GM18507 (cell line): Measurements from ENCODE around the gene ELP1.
"Not testable (repeated sequence)": the region's sequence is repeated elsewhere in the genome, so short reads cannot be mapped to it uniquely, and the experiment has no call there.

Source experiments
- DNase-seq: peaks from one replicate; pipeline ENCODE4 v3.0.0; 2011; ENCODE audit warnings: low read depth; ENCODE audit not compliant: insufficient read length; ENCODE audit errors: extremely low spot score
- FAIRE-seq: peaks from 2 replicates; lab custom pipeline; 2011; peaks lifted over from hg19 to GRCh38; lab: Jason Lieb, UNC

The ELP1 gene

DNA sequence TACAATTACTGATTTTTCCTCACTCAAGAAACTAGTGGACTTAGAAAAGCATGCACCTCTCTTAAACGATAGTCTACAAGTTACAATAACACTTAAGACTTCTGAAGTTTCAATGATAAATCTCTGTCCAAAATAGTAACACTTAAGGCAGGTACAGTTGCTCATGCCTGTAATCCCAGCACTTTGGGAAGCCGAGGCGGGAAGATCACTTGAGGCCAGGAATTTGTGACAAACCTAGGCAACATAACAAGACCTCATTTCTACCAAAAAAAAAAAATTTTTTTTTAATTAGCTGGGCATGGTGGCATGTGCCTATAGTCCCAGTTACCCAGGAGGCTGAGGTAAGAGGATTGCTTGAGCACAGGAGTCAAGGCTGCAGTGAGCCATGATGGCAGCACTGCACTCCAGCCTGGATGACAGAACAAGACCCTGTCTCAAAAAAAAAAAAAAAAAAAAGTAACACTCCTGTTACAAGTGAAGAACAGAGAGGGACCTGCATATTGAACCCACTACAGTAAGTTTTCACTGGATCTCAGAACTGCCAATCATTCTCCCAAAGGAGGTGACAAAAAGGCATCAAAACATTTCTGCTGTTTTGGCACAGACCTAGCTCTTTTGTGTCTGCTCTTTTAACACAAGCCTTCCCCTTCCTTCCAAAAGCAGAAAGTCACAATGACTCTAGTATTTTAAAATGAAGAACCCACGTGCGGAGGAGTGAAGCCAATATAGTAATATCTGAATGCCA lies 3.8 kb upstream of the ELP1 start:
- no peak for FAIRE-seq

DNA sequence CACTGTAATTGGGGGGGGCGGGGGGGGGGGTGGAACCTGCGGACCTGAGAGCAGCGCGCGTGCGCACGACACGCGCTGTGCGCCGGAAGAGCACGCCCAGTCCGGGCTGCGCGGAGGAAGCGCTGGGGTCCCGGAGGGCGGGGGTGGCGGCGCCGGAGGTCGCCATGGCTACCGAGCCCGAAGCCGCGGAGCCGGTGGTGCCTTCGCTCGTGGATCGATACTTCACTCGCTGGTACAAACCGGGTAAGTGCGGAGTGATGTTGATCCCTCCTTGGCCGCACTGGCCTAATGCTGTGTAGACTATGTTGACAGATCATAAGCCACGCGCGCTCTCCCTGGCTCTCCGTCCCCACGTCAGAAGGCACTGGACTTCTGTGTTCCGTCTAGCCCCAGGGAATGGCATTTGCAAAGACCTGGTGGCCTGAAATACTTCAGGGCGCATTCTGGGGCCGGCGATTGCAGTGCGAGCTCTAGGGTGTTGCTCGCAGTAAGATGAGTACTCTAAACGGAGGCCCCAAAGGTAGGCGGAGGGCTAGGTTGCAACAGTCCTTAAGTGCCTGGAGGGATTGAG lies 484 bp upstream of the ELP1 start, which contains the start of gene ABITRAM:
Gene ABITRAM, plus strand, starts transcription at position 78 of the 571 bp plus-strand sequence. Its CDS starts 87 bp downstream, at position 165.
- DNase-seq = peak; percentile 81
- no peak for FAIRE-seq

More for the DNA sequence above, 3.8 kb upstream of the ELP1 start:
- no peak for DNase-seq

DNA sequence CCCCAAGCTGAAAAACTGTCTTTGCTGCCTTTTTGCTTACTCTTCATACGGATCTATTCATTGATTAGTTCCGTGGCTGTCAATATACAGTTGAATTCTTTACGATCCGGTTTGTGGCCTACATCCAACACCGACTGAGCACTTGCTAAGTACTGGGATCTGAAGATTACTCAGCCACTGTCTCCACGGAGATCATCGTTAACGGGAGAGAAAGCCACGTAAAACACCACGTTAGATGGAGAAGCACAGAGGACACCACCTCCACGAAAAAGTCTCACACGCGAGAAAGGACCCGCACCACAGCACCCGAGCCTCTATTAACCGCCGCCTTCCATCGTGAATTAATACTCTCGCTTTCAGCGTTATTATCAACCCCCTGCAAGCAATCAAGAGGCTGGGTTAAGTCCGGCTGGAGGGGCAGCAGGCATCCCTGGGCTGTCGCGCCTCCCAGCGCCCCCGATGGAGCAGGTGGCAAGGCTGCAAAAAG lies 650 bp downstream of the ELP1 start:
- no peak for DNase-seq

DNA sequence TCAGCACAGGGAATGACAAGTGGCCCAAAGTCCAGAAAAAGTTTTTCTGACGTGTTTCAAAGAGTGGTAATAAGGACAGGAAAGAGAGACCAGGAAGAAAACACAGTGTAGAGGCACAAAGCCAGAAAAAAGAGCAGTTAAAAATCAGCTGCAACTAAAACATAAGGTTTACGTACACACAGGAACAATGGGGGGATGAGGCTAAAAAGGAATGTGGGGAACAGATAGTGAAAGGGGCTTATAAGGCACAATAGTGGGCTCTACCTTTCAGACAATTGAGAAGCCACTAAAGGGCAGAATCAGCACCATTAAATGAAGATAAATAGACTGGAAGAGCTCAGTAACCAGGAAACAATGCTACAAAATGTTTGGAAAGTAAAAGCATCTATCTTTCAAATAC lies 5.5 kb downstream of the ELP1 start:
- no peak for FAIRE-seq

More for the DNA sequence above, 650 bp downstream of the ELP1 start:
- FAIRE-seq = no peak

DNA sequence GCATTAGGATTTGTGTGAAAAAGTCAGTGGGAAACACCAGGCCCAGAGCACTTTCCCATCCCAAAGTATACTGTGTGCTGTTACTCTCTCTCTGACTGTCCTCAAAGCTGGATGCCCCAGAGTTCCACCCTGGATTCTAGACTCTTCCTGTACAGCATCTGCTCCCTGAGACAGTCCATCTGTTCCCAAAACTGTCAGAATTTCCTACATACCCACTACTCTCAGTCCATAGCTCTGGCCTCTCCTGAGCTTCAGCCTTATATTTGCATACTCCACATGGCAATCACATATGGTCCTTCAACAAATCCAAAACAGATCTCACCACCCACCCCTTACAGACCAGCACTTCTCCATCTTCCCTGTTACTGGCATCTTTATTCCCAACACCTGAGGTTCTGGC lies 9.5 kb downstream of the ELP1 start:
- no peak for FAIRE-seq

More for the DNA sequence above, 5.5 kb downstream of the ELP1 start:
- DNase-seq = no peak

DNA sequence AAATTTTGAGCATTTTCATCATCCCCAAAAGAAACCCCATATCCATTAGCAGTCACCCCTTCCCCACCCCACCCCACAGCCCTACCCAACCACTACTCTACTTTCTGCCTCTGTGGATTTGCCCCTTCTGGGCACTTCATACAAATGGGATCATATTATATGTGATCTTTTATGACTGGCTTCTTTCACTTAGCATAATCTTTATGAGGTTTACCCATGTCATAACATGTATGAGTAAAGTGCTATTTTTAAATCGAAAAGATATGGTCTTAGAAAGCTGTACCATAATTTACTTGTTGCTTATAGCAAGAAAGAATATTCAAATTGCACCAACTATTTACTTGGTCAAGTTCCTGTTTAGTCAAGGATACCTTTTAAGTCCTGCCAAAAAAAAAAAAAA lies 12.7 kb downstream of the ELP1 start:
- DNase-seq = no peak
- FAIRE-seq = no peak

More for the DNA sequence above, 9.5 kb downstream of the ELP1 start:
- no peak for DNase-seq

DNA sequence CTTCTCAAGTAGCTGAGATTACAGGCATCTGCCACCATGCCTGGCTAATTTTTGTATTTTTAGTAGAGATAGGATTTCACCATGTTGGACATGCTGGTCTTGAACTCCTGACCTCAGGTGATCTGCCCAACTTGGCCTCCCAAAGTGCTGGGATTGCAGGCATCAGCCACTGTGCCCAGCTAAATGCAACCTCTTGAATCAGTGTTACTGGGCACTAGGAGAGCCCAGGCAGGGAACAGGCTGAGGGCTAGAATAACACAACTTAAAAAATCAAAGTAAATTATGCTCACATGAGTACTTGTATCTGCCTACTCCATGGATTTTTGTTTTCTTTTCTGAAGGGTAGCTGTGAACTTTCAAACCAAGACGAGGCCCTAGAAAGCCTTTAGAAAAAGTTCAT lies 13.5 kb downstream of the ELP1 start:
- not testable (repeated sequence) for DNase-seq, FAIRE-seq

DNA sequence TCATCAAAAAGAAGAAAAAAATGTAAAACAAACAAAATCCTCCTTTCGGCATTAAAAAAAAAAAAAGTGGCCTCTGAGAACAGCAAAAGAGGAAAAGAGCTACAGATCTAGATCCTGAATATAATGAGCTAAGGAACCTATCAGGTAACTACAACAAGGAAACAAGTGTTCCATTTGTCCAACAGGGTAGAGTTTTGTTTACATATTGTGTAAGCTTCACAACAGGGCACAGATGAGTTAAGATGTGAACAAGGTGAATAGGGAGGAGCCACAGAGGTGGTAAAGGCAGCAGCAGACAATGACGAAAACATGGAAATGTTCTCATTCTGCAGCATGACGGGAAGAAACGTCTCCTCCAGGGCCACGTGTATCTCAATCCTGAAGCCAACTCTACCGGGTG lies 14.4 kb downstream of the ELP1 start:
- DNase-seq (no peak), FAIRE-seq (no peak)

DNA sequence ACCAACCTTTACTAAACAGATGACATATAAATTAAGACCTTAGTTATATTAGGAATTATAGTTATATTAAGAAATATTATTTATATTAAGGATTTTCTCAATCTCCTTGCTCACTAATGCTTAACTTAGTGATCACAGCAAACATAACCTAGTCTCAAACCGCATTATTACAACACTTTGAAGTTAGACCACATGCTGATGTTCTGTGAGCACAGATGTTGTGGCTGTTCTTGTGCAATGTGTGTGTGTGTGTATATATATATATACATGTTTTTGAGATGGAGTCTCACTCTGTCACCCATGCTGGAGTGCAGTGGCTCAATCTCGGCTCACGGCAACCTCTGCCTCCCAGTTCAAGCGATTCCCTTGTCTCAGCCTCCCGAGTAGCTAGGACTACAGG lies 20.5 kb downstream of the ELP1 start:
- FAIRE-seq = no peak
- no peak for DNase-seq

DNA sequence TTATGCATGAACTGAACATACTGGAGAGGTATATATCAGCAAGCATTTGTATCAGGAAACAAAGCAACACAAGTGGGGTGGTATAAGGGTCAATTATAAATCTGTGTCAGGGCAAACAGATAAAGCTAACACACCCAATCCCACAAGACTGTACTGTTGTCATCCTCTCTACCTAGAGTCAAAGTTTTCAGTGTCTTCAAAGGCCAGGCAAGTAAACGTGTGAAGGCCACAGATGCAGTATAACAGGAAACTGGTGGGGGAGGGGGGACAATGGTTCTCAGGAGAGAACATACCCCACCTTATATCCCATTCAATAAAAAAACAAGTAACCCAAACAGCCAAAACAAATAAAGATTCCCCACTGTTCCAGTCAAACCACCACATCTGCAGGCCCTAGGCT lies 22.1 kb downstream of the ELP1 start:
- DNase-seq (no peak), FAIRE-seq (no peak)

DNA sequence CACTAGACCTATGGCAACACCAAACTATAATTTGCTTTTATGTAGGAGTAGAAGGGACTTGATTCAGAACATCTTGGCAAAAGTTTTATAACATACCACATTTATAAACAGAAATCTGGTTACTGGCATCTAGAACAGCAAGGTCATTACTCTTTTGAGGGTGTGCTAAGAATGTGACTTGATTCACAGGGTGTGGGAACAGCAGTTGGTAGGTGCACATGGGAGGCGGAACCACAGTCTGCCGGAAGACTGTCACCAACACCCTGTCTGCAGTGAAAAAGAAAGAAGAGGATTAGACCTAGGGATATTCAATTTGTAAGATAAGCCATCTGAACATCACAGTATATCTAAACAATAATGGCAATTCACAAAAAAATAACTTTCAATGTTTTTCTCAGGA lies 23.0 kb downstream of the ELP1 start:
- FAIRE-seq (no peak), DNase-seq (no peak)

DNA sequence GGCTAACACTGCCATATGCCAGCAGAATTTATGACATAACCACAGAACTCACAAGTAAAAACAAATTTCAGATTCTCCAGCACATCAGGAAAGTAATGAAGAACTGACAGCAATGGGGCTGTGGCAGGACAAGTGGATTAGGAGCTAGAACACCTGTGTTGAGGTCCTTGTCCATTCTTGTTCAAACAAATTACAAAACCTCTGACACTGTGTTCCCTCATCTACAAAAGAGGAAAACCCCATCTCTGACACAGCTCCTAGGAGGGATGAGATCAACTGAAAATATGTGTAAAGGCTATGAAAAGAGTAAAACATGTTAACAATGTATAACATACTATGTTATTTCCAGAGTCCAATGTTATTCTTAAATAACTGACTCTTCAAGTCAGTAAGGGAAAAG lies 23.5 kb downstream of the ELP1 start:
- FAIRE-seq (no peak), DNase-seq (no peak)

DNA sequence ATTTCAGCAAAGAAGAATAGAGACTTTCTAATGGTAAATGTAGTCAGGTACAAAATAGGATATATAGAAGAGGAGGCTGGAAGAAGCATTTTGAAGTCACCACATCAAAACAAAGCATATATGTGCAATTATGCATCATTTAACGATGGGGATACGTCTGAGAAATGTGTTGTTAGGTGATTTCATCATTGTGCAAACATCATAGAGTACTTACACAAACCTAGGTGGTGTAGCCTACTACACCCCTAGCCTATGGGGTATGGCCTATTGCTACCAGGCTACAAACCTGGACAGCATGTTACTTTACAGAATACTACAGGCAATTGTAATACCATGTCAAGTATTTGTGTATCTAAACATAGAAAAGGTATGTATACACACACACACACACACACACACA lies 28.4 kb downstream of the ELP1 start:
- DNase-seq = no peak
- no peak for FAIRE-seq

DNA sequence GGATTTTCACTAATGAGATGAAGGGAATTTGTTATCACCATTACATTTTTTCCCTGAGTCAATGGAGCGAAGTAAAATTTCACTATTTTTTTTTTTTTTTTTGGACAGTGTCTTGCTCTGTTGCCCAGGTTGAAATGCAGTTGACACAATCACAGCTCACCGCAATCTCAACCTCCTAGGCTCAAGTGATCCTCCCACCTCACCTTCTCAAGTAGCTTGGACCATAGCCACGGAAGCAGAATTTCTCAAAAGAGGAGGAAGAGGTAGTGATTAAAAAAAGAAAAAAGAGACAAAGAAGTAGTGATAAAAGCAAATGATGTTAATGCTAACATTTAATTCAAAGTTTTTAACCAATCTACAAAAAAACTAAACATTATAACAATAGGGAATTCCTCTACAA lies 29.8 kb downstream of the ELP1 start:
- FAIRE-seq = no peak
- no peak for DNase-seq

DNA sequence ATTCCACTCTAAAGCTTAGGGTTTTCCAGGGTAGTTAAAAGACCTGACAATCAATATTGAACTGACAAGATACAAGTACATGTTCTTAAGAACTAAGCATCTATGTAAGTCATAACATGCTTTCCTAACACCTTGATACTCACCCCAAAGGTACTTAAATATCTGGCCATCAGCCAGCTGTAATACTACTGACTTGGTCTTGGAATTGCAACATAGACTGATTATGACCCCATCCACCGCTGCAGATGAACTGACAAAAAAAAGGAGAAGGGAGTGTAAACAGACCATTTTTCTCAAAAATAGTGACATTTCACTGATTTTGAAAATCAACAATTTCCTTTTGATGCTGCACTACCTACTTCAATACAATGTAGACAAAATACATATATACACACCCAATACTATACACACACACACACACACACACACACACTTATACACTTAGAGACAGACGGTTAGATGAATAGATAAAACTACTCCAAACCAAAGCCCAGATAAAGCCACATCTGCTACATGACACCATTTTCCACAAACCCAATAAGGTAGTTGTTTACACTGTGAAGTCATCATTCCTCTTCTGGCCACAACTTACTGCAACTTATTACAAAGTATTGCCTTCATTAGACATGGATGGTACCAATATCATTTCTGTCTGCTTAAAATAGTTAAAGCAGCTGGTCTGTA lies 30.4 kb downstream of the ELP1 start:
- FAIRE-seq (no peak), DNase-seq (no peak)

DNA sequence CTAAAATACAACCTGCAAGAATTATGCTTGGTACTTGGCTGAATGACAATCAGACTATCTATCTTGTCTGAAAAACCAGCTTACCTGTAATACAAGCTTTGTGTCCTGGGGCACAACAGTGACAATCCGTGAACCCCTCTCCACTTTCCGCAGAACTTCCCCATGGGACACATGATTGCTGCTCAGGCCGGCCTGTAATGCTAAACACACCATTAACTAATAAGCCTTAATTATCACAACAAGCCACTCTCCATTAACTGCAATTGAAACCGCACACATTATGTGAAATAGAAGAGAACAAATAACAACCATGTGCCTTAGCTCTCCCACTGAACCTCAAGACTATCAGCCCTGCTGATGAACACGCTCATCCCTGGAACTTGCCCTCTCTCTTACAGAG lies 33.7 kb downstream of the ELP1 start:
- FAIRE-seq = no peak
- DNase-seq = no peak

DNA sequence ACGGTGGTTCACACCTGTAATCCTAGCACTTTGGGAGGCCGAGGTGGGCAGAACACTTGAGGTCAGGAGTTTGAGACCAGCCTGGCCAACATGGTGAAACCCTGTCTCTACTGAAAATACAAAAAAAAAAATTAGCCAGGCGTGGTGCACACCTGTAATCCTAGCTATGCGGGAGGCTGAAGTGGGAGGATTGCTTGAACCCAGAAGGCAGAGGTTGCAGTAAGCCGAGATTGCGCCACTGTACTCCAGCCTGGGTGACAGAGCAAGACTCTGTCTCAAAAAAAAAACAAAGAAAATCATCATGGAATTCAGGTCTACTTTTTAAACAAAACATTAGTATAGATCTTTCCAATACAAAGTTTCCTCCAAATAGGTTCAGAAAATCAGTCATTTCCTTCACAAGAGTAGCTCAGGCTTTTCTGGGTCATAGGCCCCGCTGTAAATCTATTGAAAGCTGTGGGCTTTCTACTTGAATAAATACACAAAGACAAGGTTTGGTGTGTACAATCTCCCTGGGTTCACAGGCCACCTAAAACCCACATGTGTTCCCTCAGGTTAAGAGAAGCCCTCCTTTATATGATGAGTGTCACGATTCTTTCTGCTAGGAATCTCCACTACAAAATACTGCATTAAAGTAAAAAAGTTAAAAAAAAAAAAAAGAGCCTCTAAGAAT lies 34.8 kb downstream of the ELP1 start:
- DNase-seq, FAIRE-seq: not testable (repeated sequence)

DNA sequence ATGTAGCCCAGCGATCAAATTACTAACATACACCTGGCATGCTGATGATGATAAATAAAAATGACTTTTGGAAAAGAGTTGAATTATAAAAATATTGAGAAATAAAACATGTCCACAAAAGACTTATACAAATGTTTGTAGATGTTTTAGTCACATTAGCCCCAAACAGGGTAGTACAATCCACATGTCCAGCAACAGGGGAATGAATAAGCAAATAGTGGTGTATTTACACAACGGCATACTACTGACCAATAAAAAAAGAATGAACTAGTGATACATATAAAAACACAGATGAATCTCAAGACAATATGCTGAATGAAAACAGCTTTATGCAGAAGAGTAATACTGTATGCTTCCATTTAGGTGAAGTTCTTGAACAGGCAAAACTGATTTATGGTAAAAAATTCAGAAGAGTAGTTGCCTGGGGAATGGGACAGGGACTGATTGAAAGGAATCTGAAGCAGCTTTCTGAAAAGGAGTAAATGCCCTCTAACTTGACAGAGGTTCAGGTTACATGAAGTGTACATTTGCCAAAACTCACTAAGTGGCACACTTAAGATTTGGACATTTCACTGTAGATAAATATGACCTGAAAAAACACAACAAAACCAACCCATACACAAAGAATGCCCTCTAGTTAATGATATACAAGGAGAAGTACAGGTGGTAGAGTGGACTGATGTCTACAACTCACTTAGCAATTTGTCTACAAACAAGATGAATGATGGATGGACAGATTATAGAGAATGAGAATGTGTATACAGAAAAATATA lies 36.4 kb downstream of the ELP1 start:
- no peak for DNase-seq
- no peak for FAIRE-seq

DNA sequence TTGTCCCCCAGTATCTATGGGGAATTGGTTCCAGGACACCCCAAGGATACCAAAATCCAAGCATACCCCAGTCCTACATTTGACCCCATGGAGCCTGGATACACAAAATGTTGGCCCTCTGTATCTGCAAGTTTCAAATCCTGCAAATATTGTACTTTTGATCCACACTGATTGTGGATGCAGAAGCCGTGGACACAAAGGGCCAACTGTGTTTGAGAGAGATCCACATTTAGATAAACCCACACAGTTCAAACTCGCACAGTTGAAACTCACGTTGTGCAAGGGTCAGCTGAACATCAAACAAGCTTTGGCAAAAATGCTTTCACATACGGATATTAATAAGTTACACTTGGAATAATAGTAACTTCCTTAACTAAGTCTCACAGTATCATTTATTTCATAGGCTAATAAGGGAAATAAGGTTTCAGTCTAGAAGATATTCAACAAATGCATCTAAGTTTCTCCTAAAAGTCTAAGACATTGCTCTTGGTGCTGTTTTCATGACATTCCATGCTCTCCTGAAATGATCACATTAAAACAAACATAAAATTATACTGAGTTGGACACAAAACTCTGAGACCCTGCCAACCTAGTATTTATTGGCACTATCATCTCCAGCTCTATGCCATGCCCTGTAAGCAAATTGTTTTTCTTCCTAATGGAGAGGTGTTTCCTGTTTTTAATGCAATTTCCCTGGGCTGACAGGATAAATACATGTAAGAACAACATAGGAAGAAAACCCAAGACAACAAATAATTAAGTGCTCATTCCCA lies 39.5 kb downstream of the ELP1 start:
- FAIRE-seq = no peak
- no peak for DNase-seq
